ENCODE measurements around the gene TMC7. TPM values are rescaled to one million over a fixed set of nuclear protein-coding genes. Genes with fewer than 3 reads are reported as not detected.

TMC7 gene
- total and polyA plus RNA-seq, 2 donors (not counting 3 experiments of a cell fraction or from before 2014, with no cell fraction given), result 5.7 to 7.0 TPM

GRCh38 chr16:18948372-18949020, 35.2 kb upstream of the TMC7 start:
- no peak overlapping the region for H3K9ac ChIP-seq (replicated peaks; ENCODE audit: extremely low read depth, insufficient read depth, low read length)
- no peaks in the 10 kb centered on the region for H3K9me3 ChIP-seq (replicated peaks; ENCODE audit: control insufficient read depth, insufficient read depth, low read length)
- no peak overlapping the region for H3K4me2 ChIP-seq (ENCODE audit: insufficient read depth, low read length)
- dilution Hi-C loops (cut with MboI; ENCODE audit: extremely low pct_ligation_motif_present, low sequenced_read_pairs) (no loop called here), intact Hi-C loops (cut with micrococcal nuclease) (no loop called here)
- CTCF ChIA-PET, result no interaction called here
- H3K27me3 ChIP-seq (ENCODE audit: control insufficient read depth in 2 of 2, insufficient read depth in 2 of 2, low read length in 2 of 2), result no peaks in the 10 kb centered on the region
- no peaks in the 10 kb centered on the region for H3K9me1 ChIP-seq (replicated peaks; ENCODE audit: control insufficient read depth, extremely low read depth, insufficient read depth, low read length)
- no peak overlapping the region for H3K27ac ChIP-seq (ENCODE audit: insufficient read depth, low read depth, low read length)
- POLR2A ChIA-PET, result no interaction called here
- BruUV-seq (replicated peaks), result no TSS peak
- no peak overlapping the region for H2AFZ ChIP-seq (ENCODE audit: low read depth, low read length)
- no peak overlapping the region for H3K4me3 ChIP-seq (replicated peaks in 1 of 3; ENCODE audit: insufficient read depth in 1 of 3, low read depth in 1 of 3, low read length in 3 of 3)
- H3K36me3 ChIP-seq (ENCODE audit: control insufficient read depth in 2 of 2, extremely low read depth in 1 of 2, insufficient read depth in 2 of 2, low read length in 2 of 2), result no peaks in the 10 kb centered on the region
- FAIRE-seq (no peak), DNase-seq (ENCODE audit: low read depth, low spot score) (no peak)
- H4K20me1 ChIP-seq (replicated peaks; ENCODE audit: control insufficient read depth, extremely low read depth, insufficient read depth, low read length), result no peaks in the 10 kb centered on the region
- TF ChIP-seq MYC (IDR thresholded peaks at IDR 0.05; ENCODE audit: low read depth, low read length) (no peak), POLR2AphosphoS5 (IDR thresholded peaks at IDR 0.05; ENCODE audit: insufficient read depth, low read depth, low read length) (no peak)
- H3K79me2 ChIP-seq (ENCODE audit: control insufficient read depth, insufficient read depth, low read length), result no peaks in the 10 kb centered on the region
- no peaks in the 10 kb centered on the region for H3K4me1 ChIP-seq (ENCODE audit: control insufficient read depth, extremely low read depth, insufficient read depth, low read length)

DNA sequence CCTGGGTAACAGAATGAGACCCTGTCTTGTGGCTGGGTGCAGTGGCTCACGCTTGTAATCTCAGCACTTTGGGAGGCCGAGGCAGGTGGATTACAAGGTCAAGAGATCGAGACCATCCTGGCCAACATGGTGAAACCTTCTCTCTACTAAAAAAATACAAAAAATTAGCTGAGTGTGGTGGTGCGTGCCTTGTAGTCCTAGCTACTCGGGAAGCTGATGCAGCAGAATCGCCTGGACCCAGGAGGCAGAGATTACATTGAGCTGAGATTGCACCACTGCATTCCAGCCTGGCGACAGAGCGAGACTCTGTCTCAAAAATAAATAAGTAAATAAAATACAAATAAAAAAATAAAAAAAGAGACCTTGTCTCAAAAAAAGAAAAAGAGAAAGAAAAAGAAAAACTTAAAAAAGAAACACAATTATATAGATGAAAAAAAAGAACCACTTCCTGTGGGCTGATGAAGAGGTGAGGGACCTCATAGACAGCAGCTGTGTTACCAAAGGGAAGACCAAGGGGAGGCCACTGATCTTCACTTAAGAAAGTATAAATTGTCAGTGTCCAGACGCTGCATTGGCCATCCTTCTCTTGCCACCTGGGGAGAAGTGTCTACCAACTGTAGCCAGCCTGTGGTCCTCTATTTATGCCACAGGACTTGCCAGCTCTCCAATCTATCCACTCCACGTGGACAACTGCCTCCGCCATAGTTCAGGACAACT, 33.1 kb upstream of the TMC7 start:
- FAIRE-seq, result no peak
- Histone ChIP-seq H3K79me2 (ENCODE audit: control insufficient read depth, insufficient read depth, low read length) (no peaks in the 10 kb centered on the region), H3K9ac (replicated peaks; ENCODE audit: extremely low read depth, insufficient read depth, low read length) (no peak overlapping the region), H3K27ac (ENCODE audit: insufficient read depth, low read depth, low read length) (no peak overlapping the region), H3K9me3 (replicated peaks; ENCODE audit: control insufficient read depth, insufficient read depth, low read length) (no peaks in the 10 kb centered on the region), H4K20me1 (replicated peaks; ENCODE audit: control insufficient read depth, extremely low read depth, insufficient read depth, low read length) (no peaks in the 10 kb centered on the region), H3K9me1 (replicated peaks; ENCODE audit: control insufficient read depth, extremely low read depth, insufficient read depth, low read length) (no peaks in the 10 kb centered on the region), H3K4me2 (ENCODE audit: insufficient read depth, low read length) (no peak overlapping the region), H3K36me3 (ENCODE audit: control insufficient read depth in 2 of 2, extremely low read depth in 1 of 2, insufficient read depth in 2 of 2, low read length in 2 of 2) (no peaks in the 10 kb centered on the region), H2AFZ (ENCODE audit: low read depth, low read length) (no peak overlapping the region), H3K27me3 (ENCODE audit: control insufficient read depth in 2 of 2, insufficient read depth in 2 of 2, low read length in 2 of 2) (no peaks in the 10 kb centered on the region), H3K4me1 (ENCODE audit: control insufficient read depth, extremely low read depth, insufficient read depth, low read length) (no peaks in the 10 kb centered on the region), H3K4me3 (replicated peaks in 1 of 3; ENCODE audit: insufficient read depth in 1 of 3, low read depth in 1 of 3, low read length in 3 of 3) (no peak overlapping the region)
- TF ChIP-seq GATA2 (IDR thresholded peaks at IDR 0.05; ENCODE audit: insufficient read depth, insufficient read length, low read depth, low read length) (no peak), POLR2A (IDR thresholded peaks at IDR 0.05; ENCODE audit: low read depth, low read length) (no peak), CTCF (IDR thresholded peaks at IDR 0.05; ENCODE audit: extremely low read depth in 1 of 2, insufficient read depth in 1 of 2, low read depth in 1 of 2, low read length in 2 of 2) (no peak), EZH2 (IDR thresholded peaks at IDR 0.05; ENCODE audit: borderline replicate concordance, low read depth, low read length, severe bottlenecking) (no peak), FOS (IDR thresholded peaks at IDR 0.05; ENCODE audit: borderline replicate concordance, insufficient read depth, low read length) (no peak), POLR2AphosphoS5 (IDR thresholded peaks at IDR 0.05; ENCODE audit: insufficient read depth, low read depth, low read length) (no peak), MYC (IDR thresholded peaks at IDR 0.05; ENCODE audit: low read depth, low read length) (no peak), JUN (IDR thresholded peaks at IDR 0.05; ENCODE audit: borderline replicate concordance, insufficient read depth, insufficient read length, low read depth) (no peak)
- TF ChIP-seq, protein P1, sequence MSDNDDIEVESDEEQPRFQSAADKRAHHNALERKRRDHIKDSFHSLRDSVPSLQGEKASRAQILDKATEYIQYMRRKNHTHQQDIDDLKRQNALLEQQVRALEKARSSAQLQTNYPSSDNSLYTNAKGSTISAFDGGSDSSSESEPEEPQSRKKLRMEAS (IDR thresholded peaks at IDR 0.05; ENCODE audit: insufficient read depth, insufficient read length), result no peak
- DNase-seq (ENCODE audit: low read depth, low spot score), result no peak
- CTCF ChIA-PET, result no interaction called here
- no TSS peak for BruUV-seq (replicated peaks)
- POLR2A ChIA-PET, result no interaction called here
- intact Hi-C loops (cut with micrococcal nuclease), result no loop called here
- dilution Hi-C loops (cut with MboI; ENCODE audit: extremely low pct_ligation_motif_present, low sequenced_read_pairs), result no loop called here
